Endothelial cell of umbilical vein (primary cell): Measurements from ENCODE around the gene ARHGAP10. TPM values are rescaled to one million over a fixed set of nuclear protein-coding genes. Genes with fewer than 3 reads are reported as not detected.

Source experiments
- BruUV-seq: library from RNA; stranded (reverse); fragments of 400-500 nt; replicated peaks from 2 replicates; lab custom pipeline; 2021; lab: Mats Ljungman, UMichigan
- CTCF ChIA-PET: fragments of 300-600, 350-600 bp; sonication (Branson Sonifier 250); formaldehyde crosslinking; loops from one replicate; lab custom pipeline; 2021; ENCODE audit warnings: antibody characterized with exemption, inconsistent platforms; lab: Charles Lee
- POLR2A ChIA-PET: fragments of 300-600, 350-600 bp; sonication (Branson Sonifier 250); formaldehyde crosslinking; loops from one replicate; lab custom pipeline; 2021; ENCODE audit warnings: antibody characterized with exemption, inconsistent platforms; lab: Charles Lee
- DNase-seq: peaks from one replicate; pipeline ENCODE4 v3.0.0-alpha.2; 2011; ENCODE audit warnings: low read depth, low spot score
- FAIRE-seq: peaks from 2 replicates; lab custom pipeline; 2011; peaks lifted over from hg19 to GRCh38; lab: Jason Lieb, UNC
- H2AFZ ChIP-seq: 2 replicates; pipeline ENCODE4 v1.6.0; 2012; ENCODE audit warnings: low read depth, low read length, control low read depth, inconsistent platforms
- H3K27ac ChIP-seq: 2 replicates; pipeline ENCODE4 v1.5.1; 2011; ENCODE audit warnings: low read depth, mild to moderate bottlenecking, control low read depth, low read length, moderate library complexity; ENCODE audit not compliant: insufficient read depth
- H3K27me3 ChIP-seq, 2 experiments: 2 replicates each; pipeline versions ENCODE4 v1.6.0 to v1.6.1; 2011; ENCODE audit warnings: low read length in 2 of 2, mixed read lengths in 1 of 2; ENCODE audit not compliant: control insufficient read depth in 2 of 2, insufficient read depth in 2 of 2
- H3K36me3 ChIP-seq, 2 experiments: 2 replicates in 1 of 2; 3 replicates in 1 of 2; pipeline ENCODE4 v1.5.1; 2011; ENCODE audit warnings: low read length in 2 of 2, mild to moderate bottlenecking in 1 of 2, moderate library complexity in 1 of 2; ENCODE audit not compliant: control insufficient read depth in 2 of 2, insufficient read depth in 2 of 2; ENCODE audit errors: extremely low read depth in 1 of 2
- H3K4me1 ChIP-seq: 3 replicates; pipeline ENCODE4 v1.5.1; 2011; ENCODE audit warnings: mild to moderate bottlenecking, low read length; ENCODE audit not compliant: control insufficient read depth, insufficient read depth; ENCODE audit errors: extremely low read depth
- H3K4me2 ChIP-seq: 2 replicates; pipeline ENCODE4 v1.6.1; 2011; ENCODE audit warnings: low read length, control low read depth, mixed read lengths; ENCODE audit not compliant: insufficient read depth
- H3K4me3 ChIP-seq, 3 experiments: fragments of 200-600 bp in 1 of 3; sonication (generic), shearing (Covaris generic) in 1 of 3; replicated peaks in 1 of 3; 2 replicates each; pipeline ENCODE4 v1.5.1; 2011 to 2016; ENCODE audit warnings: control low read depth in 3 of 3, low read length in 3 of 3, mild to moderate bottlenecking in 2 of 3, inconsistent platforms in 1 of 3, low read depth in 1 of 3, moderate library complexity in 1 of 3; ENCODE audit not compliant: insufficient read depth in 1 of 3
- H3K79me2 ChIP-seq: 2 replicates; pipeline ENCODE4 v1.6.0; 2012; ENCODE audit warnings: low read length, inconsistent platforms; ENCODE audit not compliant: control insufficient read depth, insufficient read depth
- H3K9ac ChIP-seq: replicated peaks from 2 replicates; pipeline ENCODE3; 2011; ENCODE audit warnings: low read length, control low read depth; ENCODE audit not compliant: insufficient read depth; ENCODE audit errors: extremely low read depth
- H3K9me1 ChIP-seq: replicated peaks from 3 replicates; pipeline ENCODE4 v1.6.0; 2011; ENCODE audit warnings: mild to moderate bottlenecking, low read length; ENCODE audit not compliant: control insufficient read depth, insufficient read depth; ENCODE audit errors: extremely low read depth
- H3K9me3 ChIP-seq: replicated peaks from 2 replicates; pipeline ENCODE4 v1.5.1; 2012; ENCODE audit warnings: low read length, inconsistent platforms; ENCODE audit not compliant: control insufficient read depth, insufficient read depth
- H4K20me1 ChIP-seq: replicated peaks from 2 replicates; pipeline ENCODE3; 2011; ENCODE audit warnings: mild to moderate bottlenecking, low read length; ENCODE audit not compliant: control insufficient read depth, insufficient read depth; ENCODE audit errors: extremely low read depth
- CTCF ChIP-seq, 2 donors: IDR thresholded peaks; 1 replicate in 1 of 2; 2 replicates in 1 of 2; pipeline ENCODE4 v1.5.1; 2011; ENCODE audit warnings: low read length in 2 of 2, mild to moderate bottlenecking in 2 of 2, moderate library complexity in 2 of 2, control low read depth in 1 of 2, inconsistent platforms in 1 of 2, low read depth in 1 of 2; ENCODE audit not compliant: insufficient read depth in 1 of 2; ENCODE audit errors: extremely low read depth in 1 of 2
- EZH2 ChIP-seq: IDR thresholded peaks from 2 replicates; pipeline ENCODE4 v1.6.1; 2012; ENCODE audit warnings: borderline replicate concordance, low read depth, mild to moderate bottlenecking, moderate library complexity, low read length, inconsistent platforms; ENCODE audit not compliant: severe bottlenecking
- FOS ChIP-seq: IDR thresholded peaks from 2 replicates; pipeline ENCODE4 v1.6.1; 2011; ENCODE audit warnings: mild to moderate bottlenecking, low read length, moderate library complexity, borderline replicate concordance; ENCODE audit not compliant: insufficient read depth
- GATA2 ChIP-seq: IDR thresholded peaks from 2 replicates; pipeline ENCODE4 v1.7.0; 2011; ENCODE audit warnings: low read depth, mild to moderate bottlenecking, moderate library complexity, mixed read lengths, low read length; ENCODE audit not compliant: insufficient read length, insufficient read depth
- JUN ChIP-seq: IDR thresholded peaks from 2 replicates; pipeline ENCODE4 v1.6.1; 2011; ENCODE audit warnings: borderline replicate concordance, low read depth; ENCODE audit not compliant: insufficient read length, insufficient read depth
- MAX ChIP-seq: IDR thresholded peaks from 2 replicates; pipeline ENCODE4 v1.6.1; 2011; ENCODE audit not compliant: insufficient read depth, insufficient read length
- MYC ChIP-seq: IDR thresholded peaks from one replicate; pipeline ENCODE4 v1.6.1; 2011; ENCODE audit warnings: mild to moderate bottlenecking, low read depth, low read length
- POLR2A ChIP-seq: IDR thresholded peaks from 2 replicates; pipeline ENCODE4 v1.6.1; 2012; ENCODE audit warnings: low read depth, mild to moderate bottlenecking, control low read depth, low read length
- POLR2AphosphoS5 ChIP-seq: IDR thresholded peaks from 2 replicates; pipeline ENCODE4 v1.6.1; 2012; ENCODE audit warnings: low read depth, mild to moderate bottlenecking, control low read depth, low read length, moderate library complexity; ENCODE audit not compliant: insufficient read depth
- dilution Hi-C: fragments of 300-500 bp; cut with MboI; formaldehyde crosslinking; loops from one replicate; pipeline ENCODE4 v1.15.0; 2019; ENCODE audit warnings: low sequenced_read_pairs; ENCODE audit not compliant: extremely low pct_ligation_motif_present
- intact Hi-C: fragments of 100-400 bp; cut with micrococcal nuclease; formaldehyde crosslinking; loops from one replicate; pipeline ENCODE4 v1.10.0; 2022
- polyA plus RNA-seq, 4 experiments: library from polyadenylated mRNA; depleted of rRNA in 3 of 4; stranded (reverse) in 3 of 4; unstranded in 1 of 4; fragments of >200 nt; gene quantifications; 2 replicates each; pipeline versions ENCODE4 v1.2.1 to v1.2.3, GENCODE V29; 2011 to 2012; ENCODE audit warnings: missing spikeins in 1 of 4
- total RNA-seq: library from RNA; stranded (reverse); gene quantifications from 2 replicates; pipeline ENCODE4 v1.2.3, GENCODE V29; 2021

Gene ARHGAP10
- total and polyA plus RNA-seq, 2 donors (not counting 3 experiments of a cell fraction or from before 2014, with no cell fraction given), result 20.4 to 36.7 TPM

- Histone ChIP-seq H3K79me2 (peaks cover 39% of the 10 kb centered on the region), H3K27me3 (no peaks in the 10 kb centered on the region), H4K20me1 (no peaks in the 10 kb centered on the region), H3K4me3 (no peak overlapping the region), H3K27ac (no peak overlapping the region), H3K36me3 (no peaks in the 10 kb centered on the region), H3K4me2 (no peak overlapping the region), H3K9me3 (no peaks in the 10 kb centered on the region), H3K9ac (no peak overlapping the region), H3K4me1 (peaks cover 11% of the 10 kb centered on the region), H3K9me1 (no peaks in the 10 kb centered on the region), H2AFZ (no peak overlapping the region)
- dilution Hi-C loops (no loop called here), intact Hi-C loops (no loop called here)
- BruUV-seq, result no TSS peak
- no peak for FAIRE-seq
- CTCF ChIA-PET, result interaction anchor here (1.6 kb wide), 1 partner anchor 117 kb away, joined by 5 read pairs; no protein-coding TSS in a partner anchor
- POLR2A ChIA-PET, result no interaction called here
- no peak for DNase-seq
- TF ChIP-seq CTCF (IDR thresholded peaks at IDR 0.05; ENCODE audit: extremely low read depth in 1 of 2, insufficient read depth in 1 of 2, low read depth in 1 of 2, low read length in 2 of 2) (no peak), POLR2A (no peak), MYC (no peak), POLR2AphosphoS5 (no peak), GATA2 (no peak), EZH2 (no peak), MAX (no peak), JUN (no peak), FOS (no peak)
Measured at GRCh38 chr4:147749811-147750321, 18.0 kb downstream of the ARHGAP10 start.
